ENCODE measurements around the gene KDM5C. TPM values are rescaled to one million over a fixed set of nuclear protein-coding genes. Genes with fewer than 3 reads are reported as not detected.

Gene KDM5C
- total RNA-seq, 2 experiments from 2014 or later: 67.4 to 68.2 TPM

DNA sequence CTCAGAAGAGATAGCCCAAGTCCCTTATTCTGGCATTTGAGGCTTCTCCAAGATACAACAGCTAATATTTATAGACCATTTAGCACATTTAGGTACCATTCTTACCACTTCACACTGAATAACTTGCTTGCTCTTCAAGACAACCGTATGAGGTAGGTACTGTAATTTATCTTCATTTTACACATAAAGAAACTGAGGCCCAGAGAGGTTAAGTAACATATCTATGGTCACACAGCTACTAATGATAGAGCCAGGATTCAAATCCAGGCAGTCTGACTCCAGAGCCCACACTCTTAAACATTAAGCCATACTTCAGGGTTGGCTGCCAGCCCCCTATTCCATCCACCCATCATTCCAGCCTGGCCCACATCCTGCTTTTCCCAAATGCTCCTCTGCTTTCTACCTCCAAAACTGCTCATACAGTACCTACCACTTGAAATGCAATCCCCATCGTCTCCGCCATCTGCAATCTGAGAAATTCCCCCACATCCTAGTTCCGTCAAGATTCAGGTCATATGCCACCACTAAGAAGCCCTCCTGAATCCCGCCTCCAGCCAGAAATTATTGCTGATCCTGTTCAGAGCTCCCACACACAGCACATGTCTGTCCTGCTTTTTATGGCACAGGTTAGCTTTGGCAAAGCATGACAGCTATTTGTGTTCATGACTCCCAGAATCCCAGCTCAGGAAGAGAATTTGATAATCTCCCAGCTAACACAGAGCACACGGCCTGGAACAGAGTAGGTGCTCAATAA lies 32.8 kb upstream of the KDM5C start:
- no peaks in the 10 kb centered on the region for H3K27me3 Mint-ChIP-seq (ENCODE audit: low read depth)
- H3K4me3 Mint-ChIP-seq: no peak overlapping the region
- no peaks in the 10 kb centered on the region for H3K9me3 Mint-ChIP-seq
- H3K36me3 Mint-ChIP-seq (ENCODE audit: low read depth): no peaks in the 10 kb centered on the region
- DNase-seq: no peak
- peaks cover 16% of the 10 kb centered on the region for H3K4me1 Mint-ChIP-seq (ENCODE audit: low read depth)
- H3K27ac Mint-ChIP-seq: no peak overlapping the region
- intact Hi-C loops (cut with micrococcal nuclease): no loop called here
- CTCF ChIA-PET: interaction anchor here (0.6 kb wide), 1 partner anchor 14 kb away, joined by 3 read pairs; no protein-coding TSS in a partner anchor

DNA sequence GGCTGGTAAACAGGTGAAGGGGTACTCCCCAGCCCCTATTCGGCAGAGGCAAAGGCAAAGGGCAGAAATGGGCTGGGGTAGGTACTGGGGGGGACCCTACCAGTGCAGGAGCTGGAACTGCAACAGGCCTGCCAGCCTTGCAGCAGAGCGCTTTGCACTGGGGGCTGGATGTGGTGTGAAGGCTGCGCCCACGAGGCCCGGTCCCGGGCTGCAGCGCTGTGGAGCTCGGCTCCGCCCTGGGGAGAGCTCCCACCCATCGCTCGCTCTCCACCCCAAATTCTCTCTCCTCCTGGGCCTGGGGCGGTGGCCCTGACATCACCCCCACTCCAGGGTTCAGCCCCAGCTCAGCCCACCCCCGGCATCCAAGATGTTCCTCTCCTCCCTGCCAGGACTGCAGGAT lies 32.2 kb upstream of the KDM5C start:
- H3K36me3 Mint-ChIP-seq (ENCODE audit: low read depth): no peaks in the 10 kb centered on the region
- no peaks in the 10 kb centered on the region for H3K27me3 Mint-ChIP-seq (ENCODE audit: low read depth)
- no peak overlapping the region for H3K4me3 Mint-ChIP-seq
- H3K9me3 Mint-ChIP-seq: no peaks in the 10 kb centered on the region
- intact Hi-C loops (cut with micrococcal nuclease): no loop called here
- H3K4me1 Mint-ChIP-seq (ENCODE audit: low read depth): peaks cover 10% of the 10 kb centered on the region
- no peak overlapping the region for H3K27ac Mint-ChIP-seq
- CTCF ChIA-PET: no interaction called here
- no peak for DNase-seq

DNA sequence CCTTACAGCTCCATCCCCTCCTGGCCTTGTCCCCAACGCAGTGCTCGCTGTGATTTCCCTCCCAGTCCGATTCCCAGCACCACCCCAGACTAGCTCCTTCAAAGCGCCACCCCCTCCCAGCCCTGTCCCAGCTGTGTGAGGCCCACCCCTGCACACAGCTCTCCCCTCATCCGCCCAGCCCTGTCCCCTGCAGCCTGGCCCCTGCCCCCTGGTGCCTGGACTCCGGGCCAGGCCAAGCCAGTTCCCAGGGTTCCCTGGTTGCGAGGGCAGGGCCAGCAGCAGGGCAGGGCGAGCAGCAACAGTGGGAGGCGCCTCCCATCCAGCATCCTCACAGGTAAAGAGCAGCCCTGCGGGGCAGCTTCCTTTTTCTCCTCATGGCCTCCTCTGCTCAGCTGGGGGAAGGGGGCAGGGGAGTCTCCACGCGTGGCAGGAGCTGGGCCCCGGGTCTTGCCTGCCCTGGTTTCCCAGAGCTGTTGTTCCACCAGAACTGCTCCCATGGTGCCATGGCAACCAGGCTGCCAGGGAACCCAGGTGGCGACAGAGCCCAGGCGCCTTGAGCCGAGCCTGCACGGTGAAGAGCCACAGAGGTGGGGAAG lies 31.5 kb upstream of the KDM5C start:
- Mint-ChIP-seq H3K9me3 (no peaks in the 10 kb centered on the region), H3K36me3 (ENCODE audit: low read depth) (no peaks in the 10 kb centered on the region), H3K4me3 (no peak overlapping the region), H3K27ac (no peak overlapping the region), H3K4me1 (ENCODE audit: low read depth) (peaks cover 3% of the 10 kb centered on the region), H3K27me3 (ENCODE audit: low read depth) (no peaks in the 10 kb centered on the region)
- intact Hi-C loops (cut with micrococcal nuclease): no loop called here
- no peak for DNase-seq
- CTCF ChIA-PET: interaction anchor here (1.2 kb wide), 1 partner anchor 226 kb away, joined by 3 read pairs; no protein-coding TSS in a partner anchor

DNA sequence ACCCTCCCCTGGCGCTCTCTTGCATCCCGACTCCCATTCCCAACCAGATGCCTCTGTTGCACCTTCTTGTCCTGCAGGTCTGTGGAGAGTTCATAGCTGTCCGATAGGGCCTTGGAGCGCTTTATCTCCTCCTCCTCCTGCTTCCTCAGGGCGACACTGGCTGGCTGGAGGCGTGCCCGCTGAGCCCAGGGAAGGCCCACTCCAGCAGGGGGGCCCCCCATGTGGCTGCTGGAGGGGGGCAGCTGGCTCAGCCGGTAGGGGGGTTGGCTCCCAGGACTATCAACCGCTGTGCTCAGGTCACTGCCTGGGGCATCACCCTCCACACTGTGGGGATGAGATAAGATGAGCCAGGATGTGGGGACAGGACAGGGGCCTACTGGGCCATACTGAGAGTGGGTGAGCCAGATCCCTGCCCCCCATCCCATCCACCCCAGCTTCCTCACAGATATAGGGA lies 30.8 kb upstream of the KDM5C start:
- no peak overlapping the region for H3K4me3 Mint-ChIP-seq
- intact Hi-C loops (cut with micrococcal nuclease): no loop called here
- no peaks in the 10 kb centered on the region for H3K36me3 Mint-ChIP-seq (ENCODE audit: low read depth)
- CTCF ChIA-PET: interaction anchor here (0.6 to 1.2 kb wide), 3 partner anchors 9 to 226 kb away, joined by 3 read pairs; no protein-coding TSS in a partner anchor
- no peak overlapping the region for H3K27ac Mint-ChIP-seq
- DNase-seq: no peak
- no peaks in the 10 kb centered on the region for H3K27me3 Mint-ChIP-seq (ENCODE audit: low read depth)
- H3K4me1 Mint-ChIP-seq (ENCODE audit: low read depth): no peaks in the 10 kb centered on the region
- no peaks in the 10 kb centered on the region for H3K9me3 Mint-ChIP-seq

DNA sequence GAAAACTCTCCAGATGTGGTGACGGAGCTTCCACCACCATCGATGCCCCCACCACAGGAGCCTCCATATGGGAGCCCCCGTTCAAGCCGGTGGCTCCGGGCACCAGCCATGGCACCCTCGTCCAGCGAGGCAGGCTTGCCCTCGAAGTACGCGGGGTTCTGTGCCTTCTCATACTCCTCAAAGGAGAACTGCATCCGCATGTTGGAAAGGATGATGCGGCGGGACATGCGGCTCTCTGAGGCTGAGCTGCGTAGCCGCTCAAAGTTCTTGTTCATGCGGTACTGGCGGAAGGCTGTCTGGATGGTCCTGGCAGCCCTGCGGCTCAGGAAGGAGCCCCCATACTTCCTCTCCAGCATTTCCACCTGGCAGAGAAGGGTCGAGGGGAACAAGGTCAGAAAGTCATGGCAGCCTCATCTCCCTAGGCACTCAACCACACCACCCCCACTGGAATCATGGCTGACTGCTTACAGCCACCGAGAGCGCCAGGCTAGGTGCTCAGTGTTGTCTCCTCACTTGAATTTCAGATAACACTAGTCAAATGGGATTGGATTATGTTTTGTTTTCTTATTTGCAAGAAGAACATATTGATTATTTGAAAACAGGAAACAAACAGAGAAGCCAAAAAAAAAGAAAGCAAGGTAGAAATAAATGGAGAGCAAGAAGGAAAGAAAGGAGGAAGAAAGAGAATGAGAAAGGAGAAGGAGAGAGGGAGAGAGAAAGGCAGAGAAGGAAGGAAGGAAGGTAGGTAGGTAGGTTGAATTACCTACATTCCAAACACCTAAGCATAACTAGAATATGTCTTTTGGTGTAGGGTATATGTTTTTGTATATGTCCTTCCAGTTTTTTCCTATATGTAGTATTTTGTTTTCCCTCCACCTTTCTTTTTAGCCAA lies 29.8 kb upstream of the KDM5C start:
- no peak overlapping the region for H3K4me3 Mint-ChIP-seq

DNA sequence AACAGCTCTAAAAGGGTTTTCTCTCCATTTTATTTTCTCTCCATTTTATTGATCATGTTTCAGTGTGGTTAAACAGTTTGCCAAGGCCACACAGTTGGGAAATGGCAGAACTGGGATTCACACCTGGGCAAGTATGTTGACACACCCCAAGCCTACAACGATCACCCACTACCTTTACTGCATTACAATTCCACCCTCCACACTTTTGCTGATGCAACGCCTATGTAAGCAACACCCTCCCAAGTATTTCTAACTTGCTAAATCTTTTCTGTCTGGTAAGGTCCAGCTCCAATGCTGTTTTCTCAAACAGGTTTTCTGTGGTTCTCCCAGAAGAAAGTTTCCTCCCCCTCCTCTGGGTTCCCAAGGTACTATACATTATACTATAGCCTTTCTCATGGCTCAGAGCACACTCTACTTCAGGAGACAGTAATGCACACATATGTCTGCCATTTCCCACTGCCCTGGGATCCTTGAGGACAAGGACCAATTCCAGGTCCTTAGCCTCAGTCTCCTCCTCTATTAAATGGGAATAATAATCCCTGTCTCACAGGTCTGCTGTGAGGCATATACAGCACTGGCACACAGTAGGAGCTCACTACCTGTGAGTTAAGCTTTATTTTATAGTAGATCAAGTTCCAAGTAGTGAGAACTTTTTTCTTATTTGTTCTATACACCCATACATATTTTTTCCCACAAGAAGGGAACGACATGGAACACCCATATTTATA lies 28.4 kb upstream of the KDM5C start:
- intact Hi-C loops (cut with micrococcal nuclease): no loop called here
- H3K9me3 Mint-ChIP-seq: no peaks in the 10 kb centered on the region
- H3K36me3 Mint-ChIP-seq (ENCODE audit: low read depth): no peaks in the 10 kb centered on the region
- CTCF ChIA-PET: no interaction called here
- H3K27me3 Mint-ChIP-seq (ENCODE audit: low read depth): no peaks in the 10 kb centered on the region
- no peak overlapping the region for H3K27ac Mint-ChIP-seq
- no peak for DNase-seq
- H3K4me1 Mint-ChIP-seq (ENCODE audit: low read depth): no peaks in the 10 kb centered on the region
- no peak overlapping the region for H3K4me3 Mint-ChIP-seq

More for the DNA sequence above, 29.8 kb upstream of the KDM5C start:
- no peaks in the 10 kb centered on the region for H3K27me3 Mint-ChIP-seq (ENCODE audit: low read depth)
- no peak for DNase-seq
- no peaks in the 10 kb centered on the region for H3K36me3 Mint-ChIP-seq (ENCODE audit: low read depth)
- no peak overlapping the region for H3K27ac Mint-ChIP-seq
- H3K4me1 Mint-ChIP-seq (ENCODE audit: low read depth): no peaks in the 10 kb centered on the region
- CTCF ChIA-PET: interaction anchor here (0.6 kb wide), 1 partner anchor 8 kb away, joined by 3 read pairs; no protein-coding TSS in a partner anchor
- intact Hi-C loops (cut with micrococcal nuclease): no loop called here
- no peaks in the 10 kb centered on the region for H3K9me3 Mint-ChIP-seq

DNA sequence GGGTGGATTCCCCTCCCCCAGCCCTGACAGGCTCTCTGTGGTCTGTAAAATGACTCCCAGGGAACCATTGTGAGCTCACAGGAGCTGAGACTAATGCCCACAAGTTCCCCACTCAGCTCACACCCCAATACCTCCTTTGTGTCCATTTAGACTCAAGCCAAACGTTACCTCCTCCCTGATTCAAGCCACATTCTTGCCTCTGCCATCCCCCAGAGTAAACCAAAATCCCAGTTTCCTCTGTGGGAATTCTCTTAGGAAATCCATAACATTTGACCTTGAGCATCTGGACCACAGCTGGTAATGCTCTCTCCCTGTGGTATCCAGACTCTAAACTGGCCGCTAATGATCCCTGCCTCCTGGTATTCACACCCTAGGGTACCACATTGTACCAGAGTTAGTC lies 26.3 kb upstream of the KDM5C start:
- Mint-ChIP-seq H3K36me3 (ENCODE audit: low read depth) (no peaks in the 10 kb centered on the region), H3K27ac (no peak overlapping the region), H3K4me3 (no peak overlapping the region), H3K9me3 (no peaks in the 10 kb centered on the region), H3K4me1 (ENCODE audit: low read depth) (no peaks in the 10 kb centered on the region), H3K27me3 (ENCODE audit: low read depth) (no peaks in the 10 kb centered on the region)
- DNase-seq: no peak
- CTCF ChIA-PET: no interaction called here
- intact Hi-C loops (cut with micrococcal nuclease): no loop called here

DNA sequence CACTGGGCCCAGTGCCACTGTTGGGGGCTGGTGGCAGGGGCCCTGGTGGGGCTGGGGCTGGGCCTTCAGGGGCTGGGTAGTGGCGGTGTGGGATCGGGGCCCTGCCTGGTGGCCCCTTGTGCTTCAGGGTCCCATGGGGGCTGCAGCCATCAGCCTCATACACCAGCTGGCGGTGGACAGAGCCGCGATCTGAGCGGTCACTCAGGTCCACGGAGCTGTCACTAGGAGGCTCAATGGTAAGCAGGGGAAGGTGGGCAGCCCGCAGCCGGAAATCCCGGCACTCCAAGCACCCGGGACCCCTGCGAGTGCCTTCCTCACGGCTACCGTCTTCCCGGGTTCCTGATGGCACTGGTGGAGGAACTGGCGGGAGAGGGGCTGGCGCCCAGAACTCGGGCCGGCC lies 25.5 kb upstream of the KDM5C start:
- Mint-ChIP-seq H3K4me1 (ENCODE audit: low read depth) (no peaks in the 10 kb centered on the region), H3K36me3 (ENCODE audit: low read depth) (no peaks in the 10 kb centered on the region), H3K9me3 (no peaks in the 10 kb centered on the region), H3K27ac (no peak overlapping the region), H3K4me3 (no peak overlapping the region), H3K27me3 (ENCODE audit: low read depth) (no peaks in the 10 kb centered on the region)
- CTCF ChIA-PET: interaction anchor here (0.7 kb wide), 1 partner anchor 244 kb away, joined by 3 read pairs; no protein-coding TSS in a partner anchor
- DNase-seq: no peak
- intact Hi-C loops (cut with micrococcal nuclease): no loop called here

DNA sequence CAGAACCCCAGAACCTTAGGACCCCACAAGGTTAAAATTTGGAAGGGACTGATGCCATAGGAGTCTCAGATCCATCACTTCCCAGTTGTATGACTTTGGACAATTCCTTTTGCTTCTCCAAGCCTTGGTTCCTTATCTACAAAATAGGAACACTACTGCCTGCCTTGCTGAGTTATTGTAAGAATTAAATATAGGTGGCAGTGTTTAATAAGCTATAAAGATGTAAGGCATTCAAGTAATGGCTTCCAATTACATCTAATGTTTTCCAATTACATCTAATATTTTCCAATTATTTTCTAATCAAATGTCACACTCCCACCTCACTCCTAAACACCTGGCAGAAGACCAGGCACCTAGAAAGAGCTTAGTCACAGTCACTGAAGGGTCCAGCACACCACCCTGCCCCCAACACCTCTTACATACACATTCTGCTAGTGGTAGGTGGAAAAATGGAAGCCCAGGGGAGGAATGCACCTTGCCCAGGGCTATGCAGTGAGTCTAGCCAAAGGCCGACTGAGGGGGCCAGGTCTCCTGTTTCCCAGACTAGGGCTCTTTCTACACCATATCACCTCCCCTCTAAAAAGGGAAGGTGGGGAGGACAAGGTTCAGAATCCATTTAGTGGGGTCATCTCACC lies 24.5 kb upstream of the KDM5C start:
- intact Hi-C loops (cut with micrococcal nuclease): no loop called here
- Mint-ChIP-seq H3K27ac (no peak overlapping the region), H3K9me3 (no peaks in the 10 kb centered on the region), H3K4me3 (no peak overlapping the region), H3K4me1 (ENCODE audit: low read depth) (no peaks in the 10 kb centered on the region), H3K36me3 (ENCODE audit: low read depth) (no peaks in the 10 kb centered on the region), H3K27me3 (ENCODE audit: low read depth) (no peaks in the 10 kb centered on the region)
- CTCF ChIA-PET: no interaction called here
- no peak for DNase-seq

DNA sequence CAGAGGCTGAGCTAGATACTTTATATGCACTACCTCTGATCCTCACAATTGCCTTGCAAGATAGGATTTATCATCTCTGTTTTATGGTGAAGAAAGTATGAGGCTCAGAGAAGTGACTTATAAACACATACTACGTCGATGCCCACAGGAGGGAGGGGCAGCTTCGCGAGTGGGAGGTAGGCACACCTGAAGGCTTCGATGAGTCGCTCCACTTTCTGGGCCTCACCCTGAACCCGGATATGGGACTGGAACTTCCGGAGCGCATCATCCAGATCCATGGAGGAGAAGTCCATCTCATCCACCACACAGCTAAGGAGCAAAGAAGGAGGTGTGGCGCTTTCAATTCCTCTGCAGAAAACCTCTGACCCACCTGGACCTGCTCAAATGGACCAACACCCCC lies 22.9 kb upstream of the KDM5C start:
- H3K27ac Mint-ChIP-seq: no peak overlapping the region
- CTCF ChIA-PET: interaction anchor here (1.3 kb wide), 1 partner anchor 9 kb away, joined by 3 read pairs; no protein-coding TSS in a partner anchor

DNA sequence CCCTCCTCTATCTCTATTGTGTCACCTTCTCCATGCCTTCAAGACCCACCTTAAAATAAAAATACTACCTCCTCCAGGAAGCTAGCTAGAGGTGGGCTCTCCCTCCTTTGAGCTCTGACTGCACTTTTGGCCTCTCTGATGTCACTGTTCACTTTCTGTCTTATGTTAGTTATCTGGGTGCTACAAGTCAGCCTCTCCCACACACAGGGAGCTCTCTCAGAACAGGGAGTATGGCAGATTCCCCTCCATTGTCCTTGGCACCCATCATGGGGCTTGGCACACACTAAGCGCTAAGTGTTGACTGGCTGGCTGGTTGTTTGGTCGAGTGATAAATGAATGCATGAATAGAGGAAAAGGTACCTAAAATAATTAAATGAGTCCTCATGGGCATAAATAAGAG lies 21.2 kb upstream of the KDM5C start:
- H3K4me3 Mint-ChIP-seq: no peak overlapping the region
- no peaks in the 10 kb centered on the region for H3K9me3 Mint-ChIP-seq
- intact Hi-C loops (cut with micrococcal nuclease): no loop called here
- H3K4me1 Mint-ChIP-seq (ENCODE audit: low read depth): no peaks in the 10 kb centered on the region
- no peak for DNase-seq
- CTCF ChIA-PET: no interaction called here
- H3K36me3 Mint-ChIP-seq (ENCODE audit: low read depth): no peaks in the 10 kb centered on the region
- no peaks in the 10 kb centered on the region for H3K27me3 Mint-ChIP-seq (ENCODE audit: low read depth)
- H3K27ac Mint-ChIP-seq: no peak overlapping the region

More for the DNA sequence above, 22.9 kb upstream of the KDM5C start:
- H3K4me1 Mint-ChIP-seq (ENCODE audit: low read depth): no peaks in the 10 kb centered on the region
- no peak for DNase-seq
- H3K36me3 Mint-ChIP-seq (ENCODE audit: low read depth): no peaks in the 10 kb centered on the region
- no peak overlapping the region for H3K4me3 Mint-ChIP-seq
- H3K27me3 Mint-ChIP-seq (ENCODE audit: low read depth): no peaks in the 10 kb centered on the region
- H3K9me3 Mint-ChIP-seq: no peaks in the 10 kb centered on the region
- intact Hi-C loops (cut with micrococcal nuclease): no loop called here
